ENCODE measurements around the gene CORO6.

GRCh38 chr17:29623283-29623647 lies 553 bp upstream of the CORO6 start:
- TF ChIP-seq, protein P1, sequence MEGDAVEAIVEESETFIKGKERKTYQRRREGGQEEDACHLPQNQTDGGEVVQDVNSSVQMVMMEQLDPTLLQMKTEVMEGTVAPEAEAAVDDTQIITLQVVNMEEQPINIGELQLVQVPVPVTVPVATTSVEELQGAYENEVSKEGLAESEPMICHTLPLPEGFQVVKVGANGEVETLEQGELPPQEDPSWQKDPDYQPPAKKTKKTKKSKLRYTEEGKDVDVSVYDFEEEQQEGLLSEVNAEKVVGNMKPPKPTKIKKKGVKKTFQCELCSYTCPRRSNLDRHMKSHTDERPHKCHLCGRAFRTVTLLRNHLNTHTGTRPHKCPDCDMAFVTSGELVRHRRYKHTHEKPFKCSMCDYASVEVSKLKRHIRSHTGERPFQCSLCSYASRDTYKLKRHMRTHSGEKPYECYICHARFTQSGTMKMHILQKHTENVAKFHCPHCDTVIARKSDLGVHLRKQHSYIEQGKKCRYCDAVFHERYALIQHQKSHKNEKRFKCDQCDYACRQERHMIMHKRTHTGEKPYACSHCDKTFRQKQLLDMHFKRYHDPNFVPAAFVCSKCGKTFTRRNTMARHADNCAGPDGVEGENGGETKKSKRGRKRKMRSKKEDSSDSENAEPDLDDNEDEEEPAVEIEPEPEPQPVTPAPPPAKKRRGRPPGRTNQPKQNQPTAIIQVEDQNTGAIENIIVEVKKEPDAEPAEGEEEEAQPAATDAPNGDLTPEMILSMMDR (IDR thresholded peaks at IDR 0.05): no peak
- TF ChIP-seq POLR2A (IDR thresholded peaks at IDR 0.05): no peak
